GM18498 (cell line): ENCODE data around the gene BORCS5.

ENCODE experiments used
- ATAC-seq: cut with Tn5 transposase; IDR thresholded peaks from one replicate; pipeline ENCODE4 v1.9.1; 2021; ENCODE audit warnings: mild to moderate bottlenecking, moderate library complexity; ENCODE audit not compliant: unreplicated experiment

BORCS5 gene

DNA sequence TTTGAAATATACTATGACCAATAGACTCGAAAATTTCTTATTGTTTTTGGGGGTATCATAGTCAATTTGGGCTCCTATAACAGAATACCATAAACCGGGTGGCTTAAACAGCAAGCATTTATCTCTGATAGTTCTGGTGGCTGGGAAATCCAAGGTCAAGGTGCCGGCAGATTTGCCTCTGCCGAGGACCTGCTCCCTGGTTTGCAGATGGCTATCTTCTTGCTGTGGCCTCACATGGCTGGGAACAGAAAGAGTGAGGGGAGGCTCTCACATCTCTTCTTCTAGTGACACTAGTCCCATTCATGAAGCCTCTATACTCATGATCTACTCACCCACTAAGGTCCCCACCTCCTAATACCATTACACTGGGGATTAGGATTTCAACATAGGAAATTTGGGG is 70.7 kb downstream of the BORCS5 start:
- ATAC-seq: no peak

DNA sequence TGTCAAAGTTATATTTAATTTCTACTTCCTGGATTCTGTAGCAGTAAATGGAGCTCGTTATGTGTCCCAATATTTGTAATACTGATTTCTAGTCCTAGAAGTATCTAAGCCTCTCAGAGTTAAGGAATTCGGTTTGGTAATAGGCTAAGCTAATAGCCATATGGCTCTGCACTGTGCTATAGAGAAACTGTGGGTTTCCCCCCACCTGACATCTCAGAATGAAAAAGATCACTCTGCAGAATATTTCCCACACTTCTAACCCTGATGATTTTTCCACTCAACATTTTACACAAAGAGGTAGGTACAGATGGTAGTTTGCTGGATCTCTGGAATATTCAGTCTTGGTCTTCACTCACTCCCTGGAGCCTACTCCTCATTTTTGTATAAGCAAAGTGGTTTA is 71.2 kb downstream of the BORCS5 start:
- no peak for ATAC-seq

DNA sequence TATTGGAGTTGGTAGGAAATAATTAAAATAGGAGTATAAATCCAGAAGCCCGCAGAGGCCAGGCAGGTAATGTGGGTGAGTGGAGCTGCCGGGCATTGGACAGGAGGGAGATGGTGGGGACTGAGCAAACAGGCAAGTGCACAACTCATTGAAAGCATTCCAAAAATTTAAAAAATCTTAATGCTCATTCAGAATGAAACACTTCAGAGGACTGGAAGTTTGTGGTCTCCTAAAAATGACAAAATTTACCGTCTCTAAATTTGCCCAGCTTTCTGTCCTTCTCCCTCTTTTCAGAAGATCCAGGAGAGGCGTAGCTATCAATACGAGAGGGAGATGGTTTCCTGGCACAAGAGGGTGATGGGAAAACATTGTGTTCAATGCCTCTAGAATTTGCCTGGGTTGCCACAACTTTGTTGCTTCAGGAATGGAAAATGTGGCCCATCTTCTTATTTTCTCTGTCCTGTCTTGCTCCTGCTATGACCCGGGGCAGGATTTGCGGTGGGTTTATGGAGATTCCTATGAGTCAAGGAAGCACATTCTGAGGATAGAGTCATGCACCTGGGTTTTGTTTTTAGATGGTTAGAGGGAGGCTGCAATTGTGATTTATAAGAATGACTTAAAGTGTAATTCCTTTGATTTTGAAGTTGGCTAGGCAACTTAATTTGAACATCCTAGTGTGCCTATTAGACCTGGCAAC is 72.2 kb downstream of the BORCS5 start:
- no peak for ATAC-seq

DNA sequence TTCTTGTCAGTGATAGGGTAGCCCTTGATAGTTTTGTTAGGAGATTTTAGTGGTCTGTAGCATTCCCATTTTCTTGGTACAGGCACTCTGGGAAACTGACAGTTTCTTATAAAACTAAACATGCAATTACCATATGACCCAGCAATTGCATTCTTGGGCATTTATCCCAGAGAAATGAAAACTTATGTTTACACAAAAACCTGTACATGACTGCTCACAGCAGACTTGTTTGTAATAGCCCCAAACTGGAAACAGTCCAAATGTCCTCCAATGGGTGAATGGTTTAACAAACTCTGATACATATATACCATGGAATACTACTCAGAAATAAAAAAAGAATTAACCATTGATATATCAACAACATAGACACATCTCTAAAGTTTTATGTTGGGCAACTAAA is 75.5 kb downstream of the BORCS5 start:
- no peak for ATAC-seq

DNA sequence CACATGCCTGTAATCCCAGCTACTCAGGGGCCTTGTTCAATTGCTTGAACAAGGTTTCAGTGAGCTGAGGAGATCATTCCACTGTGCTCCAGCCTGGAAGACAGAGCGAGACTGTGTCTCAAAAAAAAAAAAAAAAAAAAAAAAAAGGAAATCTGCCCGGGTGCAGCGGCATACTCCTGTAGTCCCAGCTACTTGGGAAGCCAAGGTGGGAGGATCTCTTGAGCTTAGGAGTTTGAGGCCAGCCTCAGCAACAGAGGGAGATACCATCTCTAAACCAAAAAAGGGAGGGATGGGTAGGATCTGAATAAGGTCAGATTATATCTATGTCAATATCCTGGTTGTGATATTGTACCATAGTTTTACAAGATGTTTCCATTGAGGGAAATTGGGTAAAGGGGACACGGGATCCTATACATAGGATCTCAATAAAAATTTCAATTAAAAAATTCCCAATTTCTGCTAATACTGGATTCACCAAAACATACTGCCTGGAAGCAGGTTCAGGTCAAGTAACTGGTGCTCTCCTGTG is 76.4 kb downstream of the BORCS5 start:
- ATAC-seq: no peak

DNA sequence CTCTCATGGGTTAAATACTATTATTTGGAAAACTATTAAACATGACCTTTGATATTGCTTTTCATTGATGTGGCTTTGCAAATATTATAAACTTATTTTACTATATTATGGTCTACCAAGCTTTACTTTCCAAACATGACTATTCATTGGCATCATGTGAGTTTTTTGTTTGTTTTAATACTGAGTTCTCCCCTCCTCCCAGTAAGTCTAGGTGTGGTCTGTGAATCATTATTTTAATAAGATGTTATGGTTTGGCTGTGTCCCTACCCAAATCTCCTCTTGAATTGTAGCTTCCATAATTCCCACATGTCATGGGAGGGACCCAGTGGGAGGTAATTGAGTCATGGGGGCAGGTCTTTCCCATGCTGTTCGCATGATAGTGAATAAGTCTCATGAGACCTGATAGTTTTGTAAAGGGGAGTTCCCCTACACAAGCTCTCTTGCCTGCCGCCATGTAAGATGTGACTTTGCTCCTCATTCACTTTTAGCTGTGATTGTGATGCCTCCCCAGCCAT is 80.0 kb downstream of the BORCS5 start:
- ATAC-seq: no peak

DNA sequence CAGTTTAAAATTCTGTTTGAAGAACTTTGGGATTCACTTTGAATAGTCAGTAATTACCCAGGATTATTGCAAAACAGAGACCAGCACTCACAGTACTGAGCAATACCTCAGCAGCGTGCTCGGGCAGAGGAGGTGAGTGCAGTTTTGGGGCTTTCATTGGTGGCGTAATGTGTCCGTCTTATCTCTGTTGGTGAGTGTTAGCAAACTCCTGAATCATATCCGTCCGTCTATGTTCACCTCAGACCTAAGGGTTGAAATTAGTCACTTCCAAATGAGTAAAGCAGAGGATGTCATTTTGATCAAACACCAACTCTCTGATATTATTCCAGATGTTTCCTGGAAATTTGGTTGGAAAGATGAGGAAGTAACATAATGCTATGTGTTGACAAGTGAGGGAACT is 82.8 kb downstream of the BORCS5 start:
- ATAC-seq: no peak

DNA sequence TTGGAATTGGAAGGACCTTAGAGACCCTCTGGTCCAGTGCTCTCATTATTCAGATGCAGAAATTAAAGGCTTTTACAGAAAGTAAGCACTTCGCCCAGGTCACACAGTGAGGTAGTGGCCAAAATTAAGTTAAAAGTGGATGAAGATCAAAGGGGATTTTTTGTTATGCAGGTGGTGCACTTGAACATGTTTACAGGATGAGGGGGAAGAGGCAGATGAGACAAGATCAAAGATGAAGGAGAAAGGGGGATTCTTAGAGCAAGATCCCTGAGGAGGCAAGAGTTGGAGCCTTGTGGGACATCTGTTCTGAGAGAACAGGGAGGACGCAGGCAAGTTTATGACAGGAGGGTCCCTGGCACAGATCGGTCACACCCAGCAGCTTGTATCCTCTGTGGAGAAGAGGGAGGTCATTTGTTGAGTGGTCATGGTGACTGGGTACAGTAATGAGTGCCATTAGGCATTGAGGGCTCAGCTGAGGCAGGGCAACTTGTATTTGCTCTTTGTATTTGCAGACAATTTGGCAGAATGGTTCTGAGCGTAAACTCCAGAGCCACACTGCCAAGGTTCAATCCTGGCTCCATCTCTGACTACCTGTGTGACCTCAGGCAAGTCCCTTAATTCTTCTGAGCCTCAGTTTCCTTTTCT is 84.0 kb downstream of the BORCS5 start:
- ATAC-seq: no peak

DNA sequence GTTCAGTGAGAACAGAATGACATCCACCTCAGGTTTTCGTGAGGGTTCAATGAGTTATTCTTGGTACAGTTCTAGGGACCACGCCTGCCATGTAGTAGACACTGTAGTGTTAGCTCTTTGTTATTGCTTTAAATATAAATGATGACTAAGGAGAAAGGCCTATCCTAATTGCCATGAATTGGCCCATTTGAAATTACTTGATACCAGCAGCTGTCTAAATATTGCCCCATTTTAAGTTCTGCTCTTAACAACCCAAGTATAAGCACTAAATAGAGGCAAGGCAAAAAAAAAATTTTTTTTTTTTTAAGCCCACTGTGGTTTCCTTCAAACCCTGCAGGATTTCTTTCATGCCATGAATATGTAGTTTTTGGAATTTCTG is 84.5 kb downstream of the BORCS5 start:
- no peak for ATAC-seq

DNA sequence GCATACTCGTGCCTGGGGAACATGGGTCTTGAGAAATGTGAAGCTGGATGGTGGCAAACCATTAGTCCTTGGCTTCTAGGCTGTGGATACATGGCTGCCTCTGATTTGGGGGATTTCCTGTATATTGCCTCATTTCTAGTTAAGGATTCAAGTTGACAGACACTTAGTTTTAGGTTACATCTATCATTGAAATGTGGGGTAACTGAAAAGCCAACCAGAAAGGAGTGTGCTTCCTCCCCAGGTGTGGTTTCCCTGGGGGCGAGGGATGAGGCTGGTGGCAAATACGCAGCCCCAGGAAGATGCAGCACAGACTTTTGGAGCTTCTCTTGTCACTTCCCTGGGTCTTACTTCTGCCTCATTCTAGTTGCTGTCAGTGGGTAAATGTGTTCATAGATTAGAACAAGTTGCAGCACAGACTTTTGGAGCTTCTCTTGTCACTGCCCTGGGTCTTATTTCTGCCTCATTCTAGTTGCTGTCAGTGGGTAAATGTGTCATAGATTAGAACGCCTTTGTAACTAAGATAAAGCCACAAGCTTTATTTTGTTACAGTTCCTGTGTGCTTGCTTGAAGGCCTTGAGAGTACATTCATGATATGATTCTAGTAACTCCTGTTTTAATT is 85.1 kb downstream of the BORCS5 start:
- ATAC-seq: no peak

DNA sequence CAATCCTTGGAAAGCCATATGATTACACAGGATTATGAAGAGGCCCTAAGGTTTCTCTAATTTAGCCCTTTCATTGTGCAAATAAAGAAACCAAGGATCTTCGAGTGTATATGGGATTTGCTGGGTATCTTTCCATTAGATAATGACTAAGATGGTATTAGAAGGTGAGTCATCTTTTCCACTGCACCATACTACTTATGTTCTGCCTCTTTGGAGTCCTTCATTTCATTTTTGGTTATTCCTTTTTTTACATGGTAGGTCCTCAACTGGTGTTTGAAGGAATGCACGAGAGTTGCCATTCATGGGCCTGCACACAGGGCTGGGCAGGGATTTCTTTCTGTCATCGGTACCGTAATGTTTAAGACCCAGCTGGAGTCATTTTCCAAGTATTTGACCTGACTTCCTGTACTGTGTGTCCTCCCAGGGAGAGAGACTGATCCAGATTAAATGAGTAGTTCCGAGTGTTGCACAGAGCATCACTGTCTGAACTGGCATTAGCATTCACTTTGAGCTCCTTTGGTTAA is 85.7 kb downstream of the BORCS5 start:
- ATAC-seq: no peak

DNA sequence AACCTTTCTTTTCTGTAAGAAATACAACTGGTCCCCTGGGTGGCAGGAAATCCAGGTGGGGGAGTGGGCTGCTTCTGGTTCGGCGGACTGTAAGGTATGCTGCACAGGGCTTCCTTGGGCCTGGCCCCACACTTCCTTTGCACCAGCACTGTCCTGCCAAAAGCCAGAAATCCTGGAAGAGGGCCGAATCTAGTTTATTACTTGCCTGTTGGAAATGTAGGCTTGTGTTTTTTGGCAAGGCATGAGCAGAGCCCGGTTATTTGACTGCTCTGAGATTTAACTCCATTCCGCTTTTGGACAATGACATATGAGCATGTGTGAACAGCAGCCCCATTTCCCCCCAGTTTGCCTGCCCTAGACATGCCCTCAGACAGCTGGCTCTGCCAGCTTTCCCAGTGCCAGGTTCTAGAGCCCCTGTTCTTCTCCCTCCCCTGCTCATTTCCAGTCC is 86.6 kb downstream of the BORCS5 start:
- no peak for ATAC-seq

DNA sequence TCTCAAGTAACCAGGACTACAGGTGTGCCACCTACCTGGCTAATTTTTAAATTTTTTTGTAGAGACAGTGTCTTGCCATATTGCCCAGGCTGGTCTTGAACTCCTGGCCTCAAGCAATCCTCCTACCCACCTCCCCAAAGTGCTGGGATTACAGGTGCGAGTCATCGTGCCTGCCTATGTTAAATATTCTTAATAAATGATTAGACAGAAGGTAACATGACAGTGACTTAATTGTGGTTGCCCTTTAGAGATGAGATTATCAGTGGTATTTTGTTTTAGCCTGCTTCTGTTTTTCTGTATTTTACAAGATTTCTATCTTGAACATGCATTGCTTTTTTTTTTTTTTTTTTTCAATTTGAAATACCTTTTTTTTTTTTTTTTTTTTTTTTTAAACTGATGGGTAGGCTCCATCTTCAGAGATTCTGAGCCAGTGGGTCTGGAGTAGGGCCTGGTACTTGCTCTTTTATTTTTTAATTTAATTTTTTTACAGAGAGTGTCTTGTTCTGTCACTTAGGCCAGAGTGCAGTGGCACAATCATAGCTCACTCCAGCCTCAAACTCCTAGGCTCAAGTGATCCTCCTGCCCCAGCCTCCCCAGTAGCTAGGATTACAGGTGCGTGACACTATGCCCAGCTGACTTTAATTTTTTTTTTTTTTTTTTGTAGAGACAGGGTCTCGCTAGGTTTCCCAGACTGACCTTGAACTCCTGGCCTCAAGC is 88.4 kb downstream of the BORCS5 start:
- no peak for ATAC-seq

DNA sequence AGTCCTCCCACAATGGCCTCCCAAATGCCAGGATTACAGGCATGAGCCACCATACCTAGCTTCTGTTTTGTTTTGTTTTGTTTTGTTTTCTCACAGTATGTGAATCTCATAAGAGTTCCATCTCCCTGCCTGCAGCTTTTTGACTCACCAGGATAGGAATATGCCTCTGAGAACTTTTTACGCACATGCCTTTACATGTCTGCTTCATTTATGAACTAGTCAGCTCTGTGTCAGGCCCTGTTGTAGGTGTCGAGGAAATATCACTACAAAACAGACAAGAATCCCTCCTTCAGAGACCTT is 89.0 kb downstream of the BORCS5 start:
- no peak for ATAC-seq

DNA sequence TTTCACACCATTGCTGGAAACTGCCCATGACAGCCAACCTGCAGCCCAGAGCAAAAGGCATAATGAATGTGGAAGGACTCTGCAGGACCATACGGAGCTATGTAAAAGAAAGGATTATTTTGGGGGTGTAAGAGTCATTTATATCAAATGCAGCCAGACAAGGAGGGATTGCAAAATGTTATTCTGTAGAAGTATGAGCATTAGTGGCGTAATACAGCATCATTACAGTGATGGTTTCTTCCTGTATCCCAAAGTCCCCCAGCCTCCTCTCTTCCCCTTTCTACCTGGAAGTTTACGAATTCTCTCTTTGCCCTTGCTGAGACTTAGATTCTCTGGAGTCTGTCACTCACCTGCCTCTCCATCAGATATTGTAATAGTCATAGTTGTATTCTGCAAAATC is 89.9 kb downstream of the BORCS5 start:
- ATAC-seq: no peak

DNA sequence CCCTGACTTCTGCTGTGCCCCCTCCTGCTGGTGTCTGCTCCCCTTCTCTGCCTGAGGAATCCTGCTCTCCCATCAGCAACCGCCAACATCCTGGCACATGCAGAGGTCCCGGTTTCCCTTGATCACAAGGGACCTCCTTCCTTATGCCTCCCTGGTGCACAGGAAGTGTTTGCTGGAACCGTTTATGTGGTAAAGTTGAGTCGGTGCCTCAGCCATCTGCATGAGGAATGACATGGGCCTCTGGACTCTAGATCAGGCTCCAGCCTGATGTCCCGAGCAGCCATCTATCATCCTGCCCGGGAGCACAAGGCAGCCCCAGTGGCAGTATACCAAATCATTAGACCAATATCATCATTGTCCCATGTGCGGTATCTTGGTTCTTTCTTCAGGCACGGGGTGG is 90.4 kb downstream of the BORCS5 start:
- no peak for ATAC-seq

DNA sequence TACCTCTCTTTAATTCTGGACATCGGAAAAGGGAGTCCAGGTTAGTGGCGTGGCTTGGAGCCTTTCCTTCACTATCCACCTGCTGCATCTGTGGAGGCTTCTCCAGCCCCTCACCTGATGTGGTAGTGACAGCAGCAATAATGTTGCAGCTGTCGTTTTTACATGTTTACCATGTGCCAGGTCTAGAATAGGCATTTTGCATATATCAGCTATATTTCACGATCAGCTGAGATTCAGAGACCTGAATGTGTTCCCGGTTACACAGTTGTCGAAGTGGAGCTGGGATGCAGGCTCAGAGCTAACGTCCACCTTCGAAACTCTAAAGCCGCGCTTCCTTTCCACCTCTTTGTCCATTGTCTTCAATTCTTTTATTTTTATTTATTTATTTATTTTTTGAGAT is 91.0 kb downstream of the BORCS5 start:
- no peak for ATAC-seq

DNA sequence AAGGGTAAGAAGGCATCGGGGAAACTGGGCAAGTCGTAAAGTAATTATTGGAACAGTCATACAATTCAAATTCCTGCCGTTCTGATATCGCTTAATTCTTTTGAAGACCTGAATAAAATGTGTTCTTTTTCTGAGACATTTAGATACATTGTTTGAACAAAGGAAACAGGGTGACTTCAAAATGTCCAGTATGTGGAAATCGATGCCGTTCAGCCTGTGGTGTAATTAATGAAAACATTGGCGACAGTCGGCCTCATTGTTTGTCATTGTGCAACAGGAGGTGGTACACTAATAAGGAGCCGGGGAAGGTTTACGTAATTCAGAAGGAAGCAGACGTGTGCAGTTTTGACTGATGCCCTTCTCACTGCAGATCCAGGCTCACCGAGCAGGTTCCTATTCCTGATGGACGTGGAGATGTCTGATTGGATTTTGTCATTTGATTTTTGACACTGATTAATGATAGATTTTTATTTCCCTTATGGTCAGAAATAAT is 92.7 kb downstream of the BORCS5 start:
- ATAC-seq: no peak

DNA sequence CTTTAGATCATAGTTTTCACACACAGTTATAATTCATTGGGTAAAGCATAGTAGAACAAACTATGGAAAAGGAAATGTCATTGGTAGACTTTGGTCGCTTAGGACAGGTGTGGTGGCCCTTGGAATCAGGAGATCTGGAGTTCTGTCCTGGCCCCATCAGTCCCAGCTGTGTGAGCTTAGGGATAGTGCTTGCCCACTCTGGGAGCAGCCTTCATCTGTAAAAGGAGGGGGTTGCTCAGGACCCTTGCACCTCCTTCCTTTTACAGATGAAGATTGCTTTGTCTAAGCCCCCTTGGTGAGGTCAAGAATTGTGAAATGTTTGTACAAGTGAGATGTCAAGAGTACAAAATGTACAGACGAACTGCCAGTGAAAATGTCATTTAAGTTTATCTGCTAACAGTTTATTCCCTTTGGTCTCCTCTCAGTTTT is 93.2 kb downstream of the BORCS5 start:
- no peak for ATAC-seq

DNA sequence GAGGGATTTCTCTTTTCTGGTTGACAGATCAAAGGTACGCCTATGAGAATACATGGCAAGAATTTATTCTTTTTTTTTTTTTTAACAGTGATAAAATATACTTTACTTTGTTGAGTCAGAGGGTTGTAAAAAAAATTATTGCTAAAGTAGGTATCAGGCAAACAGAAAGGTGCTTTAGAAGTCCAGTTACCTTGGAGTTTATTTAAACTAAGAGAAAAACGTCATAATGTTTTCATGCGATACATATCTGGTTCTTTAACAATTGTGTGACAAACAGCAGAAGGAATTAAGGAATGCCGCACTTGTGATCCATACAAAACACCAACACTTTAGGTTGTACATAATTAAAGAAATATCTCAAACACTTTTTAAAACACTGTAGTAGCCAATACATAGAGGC is 94.2 kb downstream of the BORCS5 start:
- no peak for ATAC-seq

DNA sequence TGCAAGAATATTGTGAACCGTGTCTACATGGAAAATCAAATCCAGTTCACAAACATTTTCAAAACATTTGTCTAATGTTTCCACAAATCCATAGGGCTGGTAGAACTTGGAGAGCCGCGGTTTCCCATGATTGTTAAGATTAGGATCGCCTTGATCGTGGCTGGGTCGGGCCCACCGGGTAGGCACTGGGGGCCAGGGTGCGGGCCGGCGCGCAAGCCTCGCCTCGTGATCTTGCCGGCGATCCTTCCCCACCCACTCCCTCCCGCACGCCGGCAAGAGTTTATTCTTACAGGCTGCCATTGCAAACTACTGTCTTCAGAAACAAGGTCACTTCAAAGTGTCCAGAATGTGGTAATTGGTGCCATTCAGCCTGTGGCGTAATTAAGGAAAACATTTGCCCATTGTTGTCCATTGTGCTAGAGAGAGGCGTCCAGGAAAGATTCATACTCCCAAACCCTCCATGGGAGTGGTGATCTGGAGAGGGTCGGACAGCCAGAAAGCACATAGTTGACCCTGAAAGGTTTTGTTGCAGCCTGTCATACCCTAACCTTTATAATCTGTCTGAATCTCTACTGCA is 95.5 kb downstream of the BORCS5 start:
- no peak for ATAC-seq
